Activated naive CD8-positive, alpha-beta T cell (primary cell): ENCODE data around the gene MPC1.
A peak's percentile ranks its signal among the peaks of the same experiment; 100 is the strongest.

ENCODE experiments used
- H3K27ac Mint-ChIP-seq: one replicate; pipeline ENCODE4 v1.8.0; 2021; ENCODE audit warnings: mixed read lengths
- H3K27me3 Mint-ChIP-seq: one replicate; pipeline ENCODE4 v1.8.0; 2021; ENCODE audit warnings: mixed read lengths
- H3K36me3 Mint-ChIP-seq: one replicate; pipeline ENCODE4 v1.8.0; 2021; ENCODE audit warnings: mixed read lengths
- H3K4me1 Mint-ChIP-seq: one replicate; pipeline ENCODE4 v1.8.0; 2021; ENCODE audit warnings: low read depth, mixed read lengths
- H3K4me3 Mint-ChIP-seq: one replicate; pipeline ENCODE4 v1.8.0; 2021; ENCODE audit warnings: mild to moderate bottlenecking, mixed read lengths
- H3K9me3 Mint-ChIP-seq: one replicate; pipeline ENCODE4 v1.8.0; 2021; ENCODE audit warnings: low read depth, mixed read lengths

MPC1 gene

GRCh38 chr6:166382933-166383801 lies at the start of gene MPC1:
MPC1 (minus strand) TSS chr6:166382940; CDS start chr6:166382876, 64 bp downstream.
- H3K36me3 Mint-ChIP-seq = no peaks in the 10 kb centered on the region
- peaks cover 16% of the 10 kb centered on the region for H3K4me1 Mint-ChIP-seq
- H3K27ac Mint-ChIP-seq = peak within 1 kb of the TSS; percentile 61
- no peaks in the 10 kb centered on the region for H3K9me3 Mint-ChIP-seq
- peak within 1 kb of the TSS; percentile 93 for H3K4me3 Mint-ChIP-seq
- no peaks in the 10 kb centered on the region for H3K27me3 Mint-ChIP-seq

DNA sequence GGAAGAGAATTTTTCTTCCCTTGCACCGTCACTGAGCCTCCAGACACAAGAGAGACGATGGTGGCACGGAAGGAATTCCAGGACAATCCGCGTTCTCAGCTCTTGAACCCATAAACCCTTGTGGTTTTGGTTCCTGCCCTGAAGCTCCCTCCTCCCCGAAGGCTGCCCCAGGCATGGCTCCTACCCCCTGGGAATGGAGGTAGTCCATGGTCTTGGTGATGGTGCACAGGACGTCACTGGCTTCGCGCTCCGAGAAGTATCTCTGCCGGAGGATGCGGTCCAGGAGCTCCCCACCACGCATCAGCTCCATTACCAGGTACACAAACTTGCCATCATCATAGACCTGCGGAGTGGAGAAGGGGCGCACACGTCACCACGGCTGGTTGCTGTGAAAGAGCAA lies 47.5 kb upstream of the MPC1 start:
- H3K9me3 Mint-ChIP-seq = no peaks in the 10 kb centered on the region
- H3K36me3 Mint-ChIP-seq = peaks cover 6% of the 10 kb centered on the region
- H3K27ac Mint-ChIP-seq = no peak overlapping the region
- H3K4me3 Mint-ChIP-seq = no peak overlapping the region
- H3K27me3 Mint-ChIP-seq = no peaks in the 10 kb centered on the region
- H3K4me1 Mint-ChIP-seq = peaks cover 3% of the 10 kb centered on the region

- Mint-ChIP-seq H3K4me1 (peaks cover 17% of the 10 kb centered on the region), H3K27me3 (no peaks in the 10 kb centered on the region), H3K4me3 (no peak overlapping the region), H3K36me3 (no peaks in the 10 kb centered on the region), H3K9me3 (no peaks in the 10 kb centered on the region), H3K27ac (no peak overlapping the region)
Measured at GRCh38 chr6:166424431-166424830, 41.7 kb upstream of the MPC1 start.

- Mint-ChIP-seq H3K27ac (no peak overlapping the region), H3K4me3 (no peak overlapping the region), H3K4me1 (peaks cover 23% of the 10 kb centered on the region)
Measured at GRCh38 chr6:166423781-166424180, 41.0 kb upstream of the MPC1 start.

GRCh38 chr6:166423051-166423745 lies 40.5 kb upstream of the MPC1 start:
- Mint-ChIP-seq H3K9me3 (no peaks in the 10 kb centered on the region), H3K27me3 (no peaks in the 10 kb centered on the region), H3K4me1 (peaks cover 29% of the 10 kb centered on the region), H3K4me3 (no peak overlapping the region), H3K36me3 (no peaks in the 10 kb centered on the region), H3K27ac (no peak overlapping the region)

More at GRCh38 chr6:166423781-166424180, 41.0 kb upstream of the MPC1 start:
- Mint-ChIP-seq H3K36me3 (no peaks in the 10 kb centered on the region), H3K27me3 (no peaks in the 10 kb centered on the region), H3K9me3 (no peaks in the 10 kb centered on the region)

GRCh38 chr6:166422201-166422940 lies 39.6 kb upstream of the MPC1 start:
- H3K27me3 Mint-ChIP-seq = no peaks in the 10 kb centered on the region
- H3K4me3 Mint-ChIP-seq = no peak overlapping the region
- no peaks in the 10 kb centered on the region for H3K36me3 Mint-ChIP-seq
- H3K27ac Mint-ChIP-seq = no peak overlapping the region
- peaks cover 37% of the 10 kb centered on the region for H3K4me1 Mint-ChIP-seq
- no peaks in the 10 kb centered on the region for H3K9me3 Mint-ChIP-seq

- H3K4me3 Mint-ChIP-seq = peak overlapping the region; percentile 46
- H3K9me3 Mint-ChIP-seq = no peaks in the 10 kb centered on the region
- H3K36me3 Mint-ChIP-seq = peaks cover 15% of the 10 kb centered on the region
- peaks cover 58% of the 10 kb centered on the region for H3K4me1 Mint-ChIP-seq
- no peaks in the 10 kb centered on the region for H3K27me3 Mint-ChIP-seq
- peak overlapping the region; percentile 73 for H3K27ac Mint-ChIP-seq
Measured at GRCh38 chr6:166420351-166420750, 37.6 kb upstream of the MPC1 start.

DNA sequence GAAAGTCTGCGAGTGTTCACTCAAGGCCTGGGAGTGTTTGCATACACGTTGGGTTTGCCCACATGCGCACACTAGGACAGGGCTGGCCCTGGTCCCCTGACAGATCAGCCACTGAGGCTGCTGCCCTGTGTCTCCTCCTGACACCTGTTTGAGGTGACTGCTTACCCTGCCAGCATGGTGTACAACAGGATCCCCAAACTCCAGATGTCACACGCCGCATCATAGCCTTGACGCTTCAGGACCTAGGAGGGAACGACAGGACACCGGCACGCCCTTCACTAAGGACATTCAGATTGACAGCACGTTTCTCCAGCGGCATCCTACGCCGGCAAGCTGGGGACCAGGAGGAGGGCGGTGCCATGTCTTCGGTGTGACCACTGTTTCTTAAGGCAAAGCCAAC lies 37.0 kb upstream of the MPC1 start:
- H3K9me3 Mint-ChIP-seq = no peaks in the 10 kb centered on the region
- H3K36me3 Mint-ChIP-seq = peaks cover 15% of the 10 kb centered on the region
- H3K27me3 Mint-ChIP-seq = no peaks in the 10 kb centered on the region
- peak overlapping the region; percentile 87 for H3K27ac Mint-ChIP-seq
- peaks cover 64% of the 10 kb centered on the region for H3K4me1 Mint-ChIP-seq
- peak overlapping the region; percentile 52 for H3K4me3 Mint-ChIP-seq

DNA sequence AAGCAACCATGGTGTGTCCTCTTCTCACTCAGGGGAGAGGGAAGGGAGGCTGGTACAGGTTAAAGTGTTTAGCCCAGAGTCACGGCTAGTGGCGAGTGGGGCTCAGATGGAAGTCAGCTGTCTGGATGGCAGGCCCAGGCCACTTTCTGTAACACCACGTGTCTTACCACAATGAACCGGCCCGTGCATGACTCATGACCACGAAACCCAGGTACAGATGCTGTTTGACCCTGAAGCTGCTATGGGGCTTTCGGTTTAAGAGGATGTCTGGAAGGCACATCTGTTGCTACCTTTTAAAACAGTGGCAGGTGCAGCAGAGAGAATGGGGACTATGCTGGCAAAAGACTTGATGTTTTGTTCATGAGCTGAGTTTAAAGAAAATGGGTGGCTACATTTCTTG lies 36.5 kb upstream of the MPC1 start:
- Mint-ChIP-seq H3K27me3 (no peaks in the 10 kb centered on the region), H3K4me3 (peak overlapping the region; percentile 52), H3K27ac (peak overlapping the region; percentile 87)

GRCh38 chr6:166418691-166419143 lies 36.0 kb upstream of the MPC1 start:
- no peaks in the 10 kb centered on the region for H3K9me3 Mint-ChIP-seq
- peak overlapping the region; percentile 52 for H3K4me3 Mint-ChIP-seq
- no peaks in the 10 kb centered on the region for H3K27me3 Mint-ChIP-seq
- H3K27ac Mint-ChIP-seq = peak overlapping the region; percentile 87
- peaks cover 18% of the 10 kb centered on the region for H3K36me3 Mint-ChIP-seq
- H3K4me1 Mint-ChIP-seq = peaks cover 74% of the 10 kb centered on the region

More for the DNA sequence above, 36.5 kb upstream of the MPC1 start:
- Mint-ChIP-seq H3K9me3 (no peaks in the 10 kb centered on the region), H3K4me1 (peaks cover 68% of the 10 kb centered on the region), H3K36me3 (peaks cover 16% of the 10 kb centered on the region)

GRCh38 chr6:166417285-166417691 lies 34.5 kb upstream of the MPC1 start:
- no peaks in the 10 kb centered on the region for H3K9me3 Mint-ChIP-seq
- H3K4me3 Mint-ChIP-seq = peak overlapping the region; percentile 51
- no peaks in the 10 kb centered on the region for H3K27me3 Mint-ChIP-seq
- H3K36me3 Mint-ChIP-seq = peaks cover 18% of the 10 kb centered on the region
- peak overlapping the region; percentile 87 for H3K27ac Mint-ChIP-seq
- H3K4me1 Mint-ChIP-seq = peaks cover 83% of the 10 kb centered on the region

DNA sequence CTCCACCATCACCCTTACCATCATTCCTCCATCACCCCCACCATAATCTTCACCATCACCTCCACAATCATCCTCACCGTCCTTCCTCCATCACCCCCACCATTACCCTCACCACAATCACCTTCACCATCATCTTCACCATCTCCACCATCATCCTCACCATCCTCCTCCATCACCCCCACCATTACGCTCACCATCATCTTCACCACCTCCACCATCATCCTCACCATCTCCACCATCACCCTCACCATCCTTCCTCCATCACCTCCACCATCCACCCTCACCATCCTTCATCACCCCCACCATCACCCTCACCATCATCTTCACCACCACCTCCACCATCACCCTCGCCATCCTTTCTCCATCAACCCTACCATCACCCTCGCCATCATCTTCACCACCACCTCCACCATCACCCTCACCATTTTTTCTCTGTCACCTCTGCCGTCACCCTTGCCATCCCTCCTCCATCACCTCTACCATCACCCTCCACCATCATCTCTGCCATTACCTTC lies 33.1 kb upstream of the MPC1 start:
- Mint-ChIP-seq H3K36me3 (peaks cover 18% of the 10 kb centered on the region), H3K27me3 (no peaks in the 10 kb centered on the region), H3K4me3 (peak overlapping the region; percentile 51), H3K9me3 (no peaks in the 10 kb centered on the region), H3K4me1 (peaks cover 94% of the 10 kb centered on the region), H3K27ac (peak overlapping the region; percentile 87)

DNA sequence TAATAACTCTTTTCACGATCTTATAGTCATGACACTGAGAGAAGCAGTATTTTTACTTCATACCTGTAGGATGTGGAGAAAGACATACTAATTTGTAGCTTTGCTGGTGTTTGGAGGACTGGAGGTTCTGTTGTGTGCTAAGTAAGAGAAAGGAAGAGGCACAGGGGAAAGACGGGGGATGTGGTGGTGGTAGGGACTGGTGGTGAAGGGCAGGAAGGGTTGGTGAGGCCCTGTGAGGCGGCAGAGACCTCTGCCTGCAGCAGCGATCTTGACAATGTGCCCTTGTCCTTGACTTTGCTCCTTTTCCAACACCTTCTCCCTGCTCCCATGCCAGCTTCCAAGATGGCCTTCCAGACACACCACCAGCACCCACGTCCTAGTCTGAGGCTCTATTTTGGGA lies 32.6 kb upstream of the MPC1 start:
- peaks cover 18% of the 10 kb centered on the region for H3K36me3 Mint-ChIP-seq
- peak overlapping the region; percentile 87 for H3K27ac Mint-ChIP-seq
- H3K27me3 Mint-ChIP-seq = no peaks in the 10 kb centered on the region
- peak overlapping the region; percentile 51 for H3K4me3 Mint-ChIP-seq
- no peaks in the 10 kb centered on the region for H3K9me3 Mint-ChIP-seq
- H3K4me1 Mint-ChIP-seq = peaks cover 94% of the 10 kb centered on the region

DNA sequence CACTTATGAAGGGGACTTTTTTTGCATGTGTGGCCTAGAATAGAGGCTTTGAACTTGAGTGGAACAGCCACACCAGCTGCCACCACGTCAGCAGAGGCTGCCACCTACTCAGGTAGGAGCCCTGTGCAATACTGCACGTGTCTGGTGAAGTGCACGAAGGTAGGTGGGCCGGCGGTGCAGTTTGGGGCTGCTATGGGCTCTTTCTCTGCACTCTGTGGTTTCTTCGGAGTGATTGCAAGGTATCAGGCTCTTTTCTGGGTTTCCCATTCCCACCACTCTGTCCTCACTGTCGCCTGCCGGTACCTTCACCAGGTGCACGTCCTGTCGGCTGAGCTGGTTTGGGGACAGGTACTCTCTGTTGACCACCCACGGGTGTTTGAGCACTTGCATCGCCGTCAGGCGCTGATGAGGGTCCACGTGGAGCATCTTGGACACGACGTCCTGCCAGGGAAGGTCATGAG lies 30.8 kb upstream of the MPC1 start:
- peaks cover 18% of the 10 kb centered on the region for H3K36me3 Mint-ChIP-seq
- peak overlapping the region; percentile 34 for H3K27ac Mint-ChIP-seq
- no peak overlapping the region for H3K4me3 Mint-ChIP-seq
- H3K4me1 Mint-ChIP-seq = peaks cover 83% of the 10 kb centered on the region
- H3K27me3 Mint-ChIP-seq = no peaks in the 10 kb centered on the region
- no peaks in the 10 kb centered on the region for H3K9me3 Mint-ChIP-seq
